ENCODE data around the gene ARMC9. TPM values are rescaled to one million over a fixed set of nuclear protein-coding genes. Genes with fewer than 3 reads are reported as not detected.

The ARMC9 gene
- total RNA-seq, 1 experiment from 2014 or later, result 56.5 TPM

- DNase-seq (ENCODE audit: low spot score), result no peak
These were observed 3.0 kb downstream of the ARMC9 start for GRCh38 chr2:231201475-231201814.

- DNase-seq (ENCODE audit: low spot score), result no peak
These were observed 4.7 kb downstream of the ARMC9 start for GRCh38 chr2:231203087-231203486.

GRCh38 chr2:231204146-231204545 lies 5.7 kb downstream of the ARMC9 start:
- no peak for DNase-seq (ENCODE audit: low spot score)

- no peak for DNase-seq (ENCODE audit: low spot score)
These were observed 6.2 kb downstream of the ARMC9 start for GRCh38 chr2:231204581-231204980.

- no peak for DNase-seq (ENCODE audit: low spot score)
These were observed 9.3 kb downstream of the ARMC9 start for GRCh38 chr2:231207734-231208133.

GRCh38 chr2:231210782-231211181 lies 12.4 kb downstream of the ARMC9 start:
- no peak for DNase-seq (ENCODE audit: low spot score)

GRCh38 chr2:231211486-231211885 lies 13.1 kb downstream of the ARMC9 start:
- no peak for DNase-seq (ENCODE audit: low spot score)

- peak; percentile 78 for DNase-seq (ENCODE audit: low spot score)
These were observed 14.0 kb downstream of the ARMC9 start for GRCh38 chr2:231212329-231212845.

GRCh38 chr2:231213931-231214642 lies 15.7 kb downstream of the ARMC9 start:
- DNase-seq (ENCODE audit: low spot score), result no peak

GRCh38 chr2:231218366-231218765 lies 19.9 kb downstream of the ARMC9 start:
- peak; percentile 17 for DNase-seq (ENCODE audit: low spot score)

- no peak for DNase-seq (ENCODE audit: low spot score)
These were observed 20.9 kb downstream of the ARMC9 start for GRCh38 chr2:231219289-231219688.

- DNase-seq (ENCODE audit: low spot score), result no peak
These were observed 23.3 kb downstream of the ARMC9 start for GRCh38 chr2:231221761-231222160.

- no peak for DNase-seq (ENCODE audit: low spot score)
These were observed 24.0 kb downstream of the ARMC9 start for GRCh38 chr2:231222318-231223000.

- no peak for DNase-seq (ENCODE audit: low spot score)
These were observed 24.6 kb downstream of the ARMC9 start for GRCh38 chr2:231223001-231223375.

GRCh38 chr2:231223458-231223976 lies 25.1 kb downstream of the ARMC9 start:
- DNase-seq (ENCODE audit: low spot score), result no peak

- DNase-seq (ENCODE audit: low spot score), result peak; percentile 88
These were observed 29.1 kb downstream of the ARMC9 start for GRCh38 chr2:231227310-231228162.

GRCh38 chr2:231228223-231228622 lies 29.8 kb downstream of the ARMC9 start:
- no peak for DNase-seq (ENCODE audit: low spot score)

GRCh38 chr2:231228974-231229529 lies 30.6 kb downstream of the ARMC9 start:
- no peak for DNase-seq (ENCODE audit: low spot score)

- no peak for DNase-seq (ENCODE audit: low spot score)
These were observed 36.8 kb downstream of the ARMC9 start for GRCh38 chr2:231235217-231235616.

GRCh38 chr2:231238689-231239088 lies 40.3 kb downstream of the ARMC9 start:
- DNase-seq (ENCODE audit: low spot score), result no peak

- no peak for DNase-seq (ENCODE audit: low spot score)
These were observed 41.3 kb downstream of the ARMC9 start for GRCh38 chr2:231239751-231240150.
